ENCODE results near the gene IRF9. TPM values are rescaled to one million over a fixed set of nuclear protein-coding genes. Genes with fewer than 3 reads are reported as not detected.

IRF9 gene
- total RNA-seq, 1 experiment from 2014 or later = 25.1 TPM

DNA sequence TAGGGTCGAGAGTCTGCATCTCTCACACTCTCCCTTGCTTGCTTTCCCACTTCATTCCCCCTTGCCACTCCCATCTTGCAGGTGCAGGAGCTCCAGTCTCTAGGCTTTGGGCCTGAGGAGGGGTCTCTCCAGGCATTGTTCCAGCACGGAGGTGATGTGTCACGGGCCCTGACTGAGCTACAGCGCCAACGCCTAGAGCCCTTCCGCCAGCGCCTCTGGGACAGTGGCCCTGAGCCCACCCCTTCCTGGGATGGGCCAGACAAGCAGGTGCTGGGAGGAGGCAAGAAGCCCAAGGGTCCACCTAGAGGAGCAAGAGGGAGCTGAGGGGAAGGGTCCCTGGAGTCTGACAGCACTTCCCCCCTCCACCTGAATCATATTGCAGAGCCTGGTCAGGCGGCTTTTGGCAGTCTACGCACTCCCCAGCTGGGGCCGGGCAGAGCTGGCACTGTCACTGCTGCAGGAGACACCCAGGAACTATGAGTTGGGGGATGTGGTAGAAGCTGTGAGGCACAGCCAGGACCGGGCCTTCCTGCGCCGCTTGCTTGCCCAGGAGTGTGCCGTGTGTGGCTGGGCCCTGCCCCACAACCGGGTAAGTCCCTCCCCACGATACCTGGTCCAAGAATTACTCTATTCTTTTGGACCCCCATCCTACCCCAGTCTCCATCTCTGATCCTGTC, 9.5 kb upstream of the IRF9 start:
- no peak for DNase-seq (ENCODE audit: low spot score)
- TF ChIP-seq, protein P1, sequence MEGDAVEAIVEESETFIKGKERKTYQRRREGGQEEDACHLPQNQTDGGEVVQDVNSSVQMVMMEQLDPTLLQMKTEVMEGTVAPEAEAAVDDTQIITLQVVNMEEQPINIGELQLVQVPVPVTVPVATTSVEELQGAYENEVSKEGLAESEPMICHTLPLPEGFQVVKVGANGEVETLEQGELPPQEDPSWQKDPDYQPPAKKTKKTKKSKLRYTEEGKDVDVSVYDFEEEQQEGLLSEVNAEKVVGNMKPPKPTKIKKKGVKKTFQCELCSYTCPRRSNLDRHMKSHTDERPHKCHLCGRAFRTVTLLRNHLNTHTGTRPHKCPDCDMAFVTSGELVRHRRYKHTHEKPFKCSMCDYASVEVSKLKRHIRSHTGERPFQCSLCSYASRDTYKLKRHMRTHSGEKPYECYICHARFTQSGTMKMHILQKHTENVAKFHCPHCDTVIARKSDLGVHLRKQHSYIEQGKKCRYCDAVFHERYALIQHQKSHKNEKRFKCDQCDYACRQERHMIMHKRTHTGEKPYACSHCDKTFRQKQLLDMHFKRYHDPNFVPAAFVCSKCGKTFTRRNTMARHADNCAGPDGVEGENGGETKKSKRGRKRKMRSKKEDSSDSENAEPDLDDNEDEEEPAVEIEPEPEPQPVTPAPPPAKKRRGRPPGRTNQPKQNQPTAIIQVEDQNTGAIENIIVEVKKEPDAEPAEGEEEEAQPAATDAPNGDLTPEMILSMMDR (conservative IDR thresholded peaks at IDR 0.05; ENCODE audit: low read depth, low read length) = no peak
- TF ChIP-seq EZH2 (IDR thresholded peaks at IDR 0.05; ENCODE audit: borderline replicate concordance, low read depth, low read length, poor library complexity, severe bottlenecking) = no peak
- no peak overlapping the region for H3K27ac ChIP-seq (ENCODE audit: low read depth, low read length, poor library complexity, severe bottlenecking)
- no peaks in the 10 kb centered on the region for H3K9me3 ChIP-seq (ENCODE audit: low read depth, low read length, poor library complexity, severe bottlenecking)
- intact Hi-C loops (cut with micrococcal nuclease; ENCODE audit: unreplicated experiment) = no loop called here
- H3K27me3 ChIP-seq (replicated peaks; ENCODE audit: insufficient read depth, low read depth, low read length, poor library complexity) = no peaks in the 10 kb centered on the region
- ChIA-PET POLR2A (ENCODE audit: low non-redundant PET) (no interaction called here), CTCF (no interaction called here)
- H3K4me1 ChIP-seq (ENCODE audit: insufficient read depth, low read length, poor library complexity, severe bottlenecking) = peaks cover 5% of the 10 kb centered on the region
- H3K4me3 ChIP-seq (ENCODE audit: low read depth, low read length, poor library complexity, severe bottlenecking) = no peak overlapping the region
- peaks cover 55% of the 10 kb centered on the region for H3K36me3 ChIP-seq (ENCODE audit: insufficient read depth, low read length, poor library complexity, severe bottlenecking)
- no TSS peak for BruUV-seq (replicated peaks)

DNA sequence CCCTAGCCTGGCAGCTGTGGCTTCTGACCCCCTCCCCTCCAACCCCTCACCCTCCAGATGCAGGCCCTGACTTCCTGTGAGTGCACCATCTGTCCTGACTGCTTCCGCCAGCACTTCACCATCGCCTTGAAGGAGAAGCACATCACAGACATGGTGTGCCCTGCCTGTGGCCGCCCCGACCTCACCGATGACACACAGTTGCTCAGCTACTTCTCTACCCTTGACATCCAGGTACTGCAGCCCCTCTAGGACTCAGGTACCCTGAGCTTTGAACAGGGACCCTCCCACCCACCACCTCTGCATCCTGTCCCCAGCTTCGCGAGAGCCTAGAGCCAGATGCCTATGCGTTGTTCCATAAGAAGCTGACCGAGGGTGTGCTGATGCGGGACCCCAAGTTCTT, 6.0 kb upstream of the IRF9 start:
- ChIA-PET POLR2A (ENCODE audit: low non-redundant PET) (interaction anchor here (0.7 kb wide), 1 partner anchor 8 kb away, joined by 6 read pairs; no protein-coding TSS in a partner anchor), CTCF (no interaction called here)
- intact Hi-C loops (cut with micrococcal nuclease; ENCODE audit: unreplicated experiment) = no loop called here
- no peaks in the 10 kb centered on the region for H3K9me3 ChIP-seq (ENCODE audit: low read depth, low read length, poor library complexity, severe bottlenecking)
- no peaks in the 10 kb centered on the region for H3K27me3 ChIP-seq (replicated peaks; ENCODE audit: insufficient read depth, low read depth, low read length, poor library complexity)
- H3K36me3 ChIP-seq (ENCODE audit: insufficient read depth, low read length, poor library complexity, severe bottlenecking) = peaks cover 64% of the 10 kb centered on the region
- H3K27ac ChIP-seq (ENCODE audit: low read depth, low read length, poor library complexity, severe bottlenecking) = no peak overlapping the region
- BruUV-seq (replicated peaks) = no TSS peak
- no peaks in the 10 kb centered on the region for H3K4me1 ChIP-seq (ENCODE audit: insufficient read depth, low read length, poor library complexity, severe bottlenecking)
- no peak overlapping the region for H3K4me3 ChIP-seq (ENCODE audit: low read depth, low read length, poor library complexity, severe bottlenecking)
- no peak for DNase-seq (ENCODE audit: low spot score)
- TF ChIP-seq EZH2 (IDR thresholded peaks at IDR 0.05; ENCODE audit: borderline replicate concordance, low read depth, low read length, poor library complexity, severe bottlenecking) = no peak
- TF ChIP-seq, protein P1 (conservative IDR thresholded peaks at IDR 0.05; ENCODE audit: low read depth, low read length) = no peak

DNA sequence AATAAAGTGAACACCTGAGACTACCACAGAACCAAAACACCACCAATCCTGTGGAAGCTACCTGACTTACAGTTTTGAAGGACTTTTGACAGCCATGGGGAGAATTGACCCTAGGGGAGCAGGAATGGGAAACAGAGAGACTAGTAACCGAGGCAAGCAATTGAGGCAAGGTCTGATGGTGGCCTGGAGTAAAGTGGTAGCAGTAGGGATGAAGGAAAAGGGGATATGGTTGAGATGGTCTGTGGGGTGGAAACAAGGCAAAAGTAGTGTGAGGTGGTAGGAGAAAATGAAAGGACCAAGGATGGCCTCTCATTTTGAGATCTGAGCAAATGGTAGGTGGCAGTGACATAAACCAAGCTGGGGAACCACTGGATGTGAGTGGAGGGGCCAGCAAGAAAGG, 4.2 kb upstream of the IRF9 start:
- no TSS peak for BruUV-seq (replicated peaks)
- CTCF ChIA-PET = no interaction called here
- POLR2A ChIA-PET (ENCODE audit: low non-redundant PET) = no interaction called here
- peaks cover 56% of the 10 kb centered on the region for H3K36me3 ChIP-seq (ENCODE audit: insufficient read depth, low read length, poor library complexity, severe bottlenecking)
- no peak overlapping the region for H3K27ac ChIP-seq (ENCODE audit: low read depth, low read length, poor library complexity, severe bottlenecking)
- no peak overlapping the region for H3K4me3 ChIP-seq (ENCODE audit: low read depth, low read length, poor library complexity, severe bottlenecking)
- H3K9me3 ChIP-seq (ENCODE audit: low read depth, low read length, poor library complexity, severe bottlenecking) = no peaks in the 10 kb centered on the region
- TF ChIP-seq, protein P1 (conservative IDR thresholded peaks at IDR 0.05; ENCODE audit: low read depth, low read length) = no peak
- TF ChIP-seq EZH2 (IDR thresholded peaks at IDR 0.05; ENCODE audit: borderline replicate concordance, low read depth, low read length, poor library complexity, severe bottlenecking) = no peak
- peaks cover 5% of the 10 kb centered on the region for H3K4me1 ChIP-seq (ENCODE audit: insufficient read depth, low read length, poor library complexity, severe bottlenecking)
- no peaks in the 10 kb centered on the region for H3K27me3 ChIP-seq (replicated peaks; ENCODE audit: insufficient read depth, low read depth, low read length, poor library complexity)
- intact Hi-C loops (cut with micrococcal nuclease; ENCODE audit: unreplicated experiment) = no loop called here
- no peak for DNase-seq (ENCODE audit: low spot score)

Data from A673 (cell line).